Spinal cord (tissue), 10 donors: ENCODE data around the gene ZMIZ2. TPM values are rescaled to one million over a fixed set of nuclear protein-coding genes. Genes with fewer than 3 reads are reported as not detected.

ENCODE experiments used
- DNase-seq, 6 donors: peaks; one replicate each; pipeline versions ENCODE4 v3.0.0 to v3.0.0-alpha.2; 2013 to 2015; ENCODE audit warnings: low spot score in 6 of 6, low read depth in 4 of 6
- H3K27ac ChIP-seq: one replicate; pipeline ENCODE4 v1.5.1; 2013; ENCODE audit warnings: low read depth, low read length, control low read depth
- H3K27me3 ChIP-seq: one replicate; pipeline ENCODE4 v1.6.1; 2013; ENCODE audit warnings: low read length; ENCODE audit not compliant: control insufficient read depth, insufficient read depth
- H3K36me3 ChIP-seq: one replicate; pipeline ENCODE4 v1.6.1; 2013; ENCODE audit warnings: low read length; ENCODE audit not compliant: control insufficient read depth, insufficient read depth
- H3K4me1 ChIP-seq: one replicate; pipeline ENCODE4 v1.6.1; 2013; ENCODE audit warnings: low read length; ENCODE audit not compliant: control insufficient read depth, insufficient read depth
- H3K4me3 ChIP-seq: one replicate; pipeline ENCODE4 v1.5.1; 2013; ENCODE audit warnings: low read depth, low read length, control low read depth
- H3K9me3 ChIP-seq: one replicate; pipeline ENCODE4 v1.6.1; 2013; ENCODE audit warnings: low read length; ENCODE audit not compliant: control insufficient read depth, insufficient read depth
- WGBS: methylation state at CpG from one replicate; pipeline ENCODE4 v1.1.5; 2013; ENCODE audit warnings: missing lambda C conversion rate; ENCODE audit not compliant: insufficient coverage; 5-methylcytosine and 5-hydroxymethylcytosine counted together
- polyA plus RNA-seq, 2 donors: library from polyadenylated mRNA; unstranded; fragments of 120-200 nt; gene quantifications; one replicate each; pipeline ENCODE4 v1.2.1, GENCODE V29; 2013; ENCODE audit not compliant: insufficient read length in 2 of 2
- total RNA-seq, 2 donors: library from RNA; depleted of rRNA in 1 of 2; stranded (reverse); fragments of 120-200 nt in 1 of 2; fragments of >200 nt in 1 of 2; gene quantifications; one replicate each; pipeline versions ENCODE4 v1.2.3 to v1.2.4, GENCODE V29; 2013 to 2014
- donor health status: healthy.

Gene ZMIZ2
- total and polyA plus RNA-seq, 4 donors, result 11.6 to 137 (median 63.5) TPM

DNA sequence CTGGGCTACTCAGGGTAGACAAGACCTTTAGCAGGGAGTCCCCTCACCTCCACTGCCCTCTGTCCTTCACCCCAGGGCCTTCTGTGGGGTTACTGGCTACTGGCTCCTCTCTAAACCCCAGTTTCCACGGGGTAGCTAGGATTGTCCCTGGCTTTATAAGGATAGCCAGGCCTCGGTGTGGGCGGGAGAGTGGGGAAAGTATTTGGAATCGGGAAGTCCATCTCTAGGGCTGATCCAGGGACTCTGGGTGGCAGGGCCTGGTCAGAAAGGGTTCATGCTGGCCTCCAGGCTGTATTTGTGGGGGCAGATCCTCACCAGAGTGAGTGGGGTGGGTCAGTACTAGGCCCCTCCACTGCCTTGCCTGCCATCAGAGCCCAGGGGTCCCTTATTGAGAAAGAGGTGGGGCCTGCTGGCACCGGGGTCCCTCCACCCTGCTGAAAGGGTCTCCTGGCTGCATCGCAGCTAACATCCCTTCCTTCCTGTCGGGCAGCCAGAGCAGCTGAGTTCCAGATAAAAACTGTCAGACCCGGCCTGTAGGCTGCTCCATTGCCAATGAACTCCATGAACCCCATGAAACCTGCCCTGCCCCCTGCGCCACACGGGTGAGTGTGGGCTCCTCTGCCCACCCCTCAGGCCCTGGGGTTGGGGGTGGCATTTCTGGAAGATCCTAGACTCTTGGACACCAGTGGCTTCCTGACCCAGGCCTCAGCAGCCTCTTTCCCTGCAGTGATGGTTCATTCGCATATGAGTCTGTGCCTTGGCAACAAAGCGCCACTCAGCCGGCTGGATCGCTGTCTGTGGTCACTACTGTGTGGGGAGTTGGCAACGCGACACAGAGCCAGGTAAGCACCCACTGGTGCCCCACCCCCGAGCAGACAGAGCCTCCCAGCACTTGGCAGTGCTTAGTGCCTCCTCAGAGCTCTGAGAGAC is 7.3 kb downstream of the ZMIZ2 start:
- peaks cover 61% of the 10 kb centered on the region for H3K36me3 ChIP-seq
- WGBS, result 83% methylated on average over 15 of the region's 17 CpGs

DNA sequence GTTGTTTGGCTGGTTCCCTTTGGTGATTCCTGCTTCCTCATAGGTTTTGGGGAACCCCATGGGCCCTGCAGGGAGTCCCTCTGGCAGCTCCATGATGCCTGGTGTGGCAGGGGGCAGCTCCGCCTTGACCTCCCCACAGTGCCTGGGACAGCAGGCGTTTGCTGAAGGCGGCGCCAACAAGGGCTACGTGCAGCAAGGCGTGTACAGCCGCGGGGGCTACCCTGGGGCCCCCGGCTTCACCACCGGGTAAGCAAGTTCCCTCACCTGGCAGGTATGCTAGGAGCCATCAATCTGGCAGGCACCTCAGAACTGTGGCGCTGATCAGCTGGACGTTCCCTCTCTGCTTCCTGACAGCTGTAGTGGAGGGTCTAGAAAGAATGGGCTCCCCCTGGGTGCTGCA is 8.3 kb downstream of the ZMIZ2 start:
- Histone ChIP-seq H3K27ac (no peak overlapping the region), H3K4me3 (no peak overlapping the region), H3K27me3 (no peaks in the 10 kb centered on the region), H3K9me3 (no peaks in the 10 kb centered on the region), H3K36me3 (peaks cover 64% of the 10 kb centered on the region), H3K4me1 (peaks cover 33% of the 10 kb centered on the region)
- 91% methylated on average over 12 of the region's 12 CpGs for WGBS
- DNase-seq, result no peak

More for the DNA sequence above, 7.3 kb downstream of the ZMIZ2 start:
- Histone ChIP-seq H3K27ac (no peak overlapping the region), H3K4me1 (peaks cover 38% of the 10 kb centered on the region), H3K4me3 (no peak overlapping the region), H3K9me3 (no peaks in the 10 kb centered on the region), H3K27me3 (no peaks in the 10 kb centered on the region)
- no peak for DNase-seq

DNA sequence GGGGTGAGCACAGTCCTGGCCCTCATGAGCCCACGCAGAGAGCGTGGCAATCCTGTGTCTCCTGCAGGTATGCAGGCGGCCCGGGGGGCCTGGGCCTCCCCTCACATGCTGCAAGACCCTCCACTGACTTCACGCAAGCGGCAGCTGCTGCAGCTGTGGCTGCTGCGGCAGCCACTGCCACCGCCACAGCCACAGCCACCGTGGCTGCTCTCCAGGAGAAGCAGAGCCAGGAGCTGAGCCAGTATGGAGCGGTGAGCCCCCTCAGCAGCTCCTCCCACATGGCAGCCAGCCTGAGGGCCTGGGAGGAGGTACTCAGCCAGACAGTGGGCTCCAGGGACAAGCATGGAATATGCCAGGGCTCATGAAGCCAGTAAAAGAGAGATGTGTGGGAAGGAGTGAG is 8.7 kb downstream of the ZMIZ2 start:
- DNase-seq, result peak in 4 of 6 donors; percentile 59 to 86 (median 66)
- Histone ChIP-seq H3K27me3 (no peaks in the 10 kb centered on the region), H3K27ac (no peak overlapping the region), H3K36me3 (peaks cover 64% of the 10 kb centered on the region), H3K9me3 (no peaks in the 10 kb centered on the region), H3K4me1 (peaks cover 33% of the 10 kb centered on the region), H3K4me3 (no peak overlapping the region)
- WGBS, result 42% methylated on average over 10 of the region's 10 CpGs

- no peak overlapping the region for H3K27ac ChIP-seq
- peaks cover 33% of the 10 kb centered on the region for H3K4me1 ChIP-seq
Observed at GRCh38 chr7:44757739-44758138, 9.1 kb downstream of the ZMIZ2 start.

GRCh38 chr7:44759246-44759645 is 10.6 kb downstream of the ZMIZ2 start:
- Histone ChIP-seq H3K36me3 (peaks cover 80% of the 10 kb centered on the region), H3K27ac (no peak overlapping the region), H3K4me3 (no peak overlapping the region), H3K9me3 (no peaks in the 10 kb centered on the region), H3K4me1 (peaks cover 29% of the 10 kb centered on the region), H3K27me3 (no peaks in the 10 kb centered on the region)
- no peak for DNase-seq
- WGBS, result 95% methylated on average over 7 of the region's 9 CpGs

More at GRCh38 chr7:44757739-44758138, 9.1 kb downstream of the ZMIZ2 start:
- 100% methylated on average over 2 of the region's 7 CpGs for WGBS
- Histone ChIP-seq H3K36me3 (peaks cover 68% of the 10 kb centered on the region), H3K9me3 (no peaks in the 10 kb centered on the region), H3K27me3 (no peaks in the 10 kb centered on the region), H3K4me3 (no peak overlapping the region)
- DNase-seq, result no peak

DNA sequence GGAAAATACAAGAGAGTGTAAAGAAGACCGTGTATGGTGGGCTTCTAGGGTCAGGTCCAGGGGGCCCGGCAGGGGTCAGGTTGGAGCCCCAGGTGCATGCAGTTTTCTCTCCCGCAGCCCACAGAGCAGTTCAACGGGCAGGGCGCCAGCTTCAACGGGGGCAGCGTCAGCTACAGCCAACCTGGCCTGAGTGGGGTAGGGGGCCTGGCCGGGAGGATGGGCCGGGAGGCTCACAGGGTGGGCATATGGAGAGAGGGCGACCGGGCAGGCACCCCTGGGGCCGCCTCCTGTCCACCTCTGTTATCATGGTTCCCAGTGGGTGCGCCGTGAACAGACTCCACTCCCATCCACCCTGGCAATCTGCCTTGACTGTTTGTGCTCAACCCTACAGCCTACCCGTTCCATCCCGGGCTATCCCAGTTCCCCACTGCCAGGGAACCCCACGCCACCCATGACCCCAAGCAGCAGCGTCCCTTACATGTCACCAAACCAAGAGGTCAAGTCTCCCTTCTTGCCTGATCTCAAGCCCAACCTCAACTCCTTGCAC is 11.5 kb downstream of the ZMIZ2 start:
- Histone ChIP-seq H3K27ac (no peak overlapping the region), H3K4me1 (peaks cover 26% of the 10 kb centered on the region), H3K4me3 (no peak overlapping the region), H3K36me3 (peaks cover 88% of the 10 kb centered on the region), H3K27me3 (no peaks in the 10 kb centered on the region), H3K9me3 (no peaks in the 10 kb centered on the region)
- WGBS, result 94% methylated on average over 15 of the region's 18 CpGs
- DNase-seq, result no peak

DNA sequence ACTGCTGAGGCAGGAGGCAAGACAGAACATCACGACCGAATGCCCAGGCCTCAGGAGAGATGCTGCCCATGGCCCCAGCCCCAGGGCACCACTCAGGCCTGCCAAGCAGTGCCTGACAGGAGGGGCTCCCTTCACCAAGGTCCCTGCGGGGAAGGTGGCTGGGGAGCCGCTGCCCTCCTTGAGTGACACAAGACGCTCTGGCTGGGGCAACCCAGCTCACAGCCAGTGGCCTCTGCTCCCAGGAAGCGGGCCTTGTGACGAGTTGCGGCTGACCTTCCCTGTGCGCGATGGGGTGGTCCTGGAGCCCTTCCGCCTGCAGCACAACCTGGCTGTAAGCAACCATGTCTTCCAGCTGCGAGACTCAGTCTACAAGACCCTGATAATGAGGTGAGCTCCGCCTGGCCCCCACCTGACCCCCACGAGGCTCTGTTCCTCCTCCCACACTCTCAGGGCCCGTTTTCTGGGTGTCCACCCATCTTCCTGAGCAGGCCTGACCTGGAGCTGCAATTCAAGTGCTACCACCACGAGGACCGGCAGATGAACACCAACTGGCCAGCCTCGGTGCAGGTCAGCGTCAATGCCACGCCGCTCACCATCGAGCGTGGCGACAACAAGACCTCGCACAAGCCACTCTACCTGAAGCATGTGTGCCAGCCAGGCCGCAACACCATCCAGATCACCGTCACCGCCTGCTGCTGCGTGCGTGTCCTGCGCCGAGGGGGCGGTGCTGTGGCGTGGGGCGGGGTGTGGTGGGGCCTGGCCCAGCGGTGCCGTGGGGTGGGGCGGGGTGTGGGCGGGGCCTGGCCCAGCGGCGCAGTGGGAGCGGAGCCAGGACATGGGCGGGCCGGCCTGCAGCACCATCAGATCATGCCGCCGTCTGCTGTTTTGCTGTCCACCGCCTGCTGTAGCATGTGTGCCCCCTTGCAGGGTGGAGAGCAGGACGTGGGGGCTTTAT is 12.8 kb downstream of the ZMIZ2 start:
- 83% methylated on average over 42 of the region's 48 CpGs for WGBS
- Histone ChIP-seq H3K27ac (no peak overlapping the region), H3K36me3 (peaks cover 93% of the 10 kb centered on the region), H3K4me1 (peaks cover 14% of the 10 kb centered on the region), H3K27me3 (no peaks in the 10 kb centered on the region), H3K9me3 (no peaks in the 10 kb centered on the region), H3K4me3 (no peak overlapping the region)
- DNase-seq, result no peak

DNA sequence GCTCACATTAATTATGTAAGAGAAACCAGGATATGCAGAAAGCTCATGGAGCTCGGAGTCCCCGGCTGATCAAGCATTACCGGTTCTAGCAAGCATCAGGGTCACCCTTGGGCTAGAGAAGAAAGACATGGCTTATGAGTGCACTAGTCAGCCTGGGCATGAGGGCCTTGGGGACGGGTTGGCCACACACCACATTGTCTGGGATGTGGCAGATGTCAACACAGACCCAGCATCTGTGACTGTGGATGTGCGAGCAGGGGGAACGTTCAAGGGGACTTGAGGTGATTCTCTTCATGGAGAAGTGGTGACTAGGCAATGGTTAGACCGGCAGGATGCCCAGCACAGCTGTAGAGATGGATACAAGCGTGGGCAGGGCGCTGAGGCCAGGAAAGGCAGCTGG is 13.7 kb downstream of the ZMIZ2 start:
- DNase-seq, result no peak
- Histone ChIP-seq H3K27me3 (no peaks in the 10 kb centered on the region), H3K9me3 (no peaks in the 10 kb centered on the region), H3K36me3 (peaks cover 93% of the 10 kb centered on the region), H3K4me1 (peaks cover 13% of the 10 kb centered on the region), H3K4me3 (no peak overlapping the region), H3K27ac (no peak overlapping the region)
- 87% methylated on average over 8 of the region's 9 CpGs for WGBS

- H3K27ac ChIP-seq, result no peak overlapping the region
- no peak overlapping the region for H3K4me3 ChIP-seq
- peaks cover 15% of the 10 kb centered on the region for H3K4me1 ChIP-seq
- DNase-seq, result no peak
- no peaks in the 10 kb centered on the region for H3K27me3 ChIP-seq
- 96% methylated on average over 20 of the region's 20 CpGs for WGBS
- H3K9me3 ChIP-seq, result no peaks in the 10 kb centered on the region
- H3K36me3 ChIP-seq, result peaks cover 93% of the 10 kb centered on the region
Observed at GRCh38 chr7:44762726-44763522, 14.3 kb downstream of the ZMIZ2 start.
